HG03460 (cell line): ENCODE measurements around the gene PCDHGB1.
A peak's percentile ranks its signal among the peaks of the same experiment; 100 is the strongest.
"Not testable (repeated sequence)": the region's sequence is repeated elsewhere in the genome, so short reads cannot be mapped to it uniquely, and the experiment has no call there.

Experiments
- ATAC-seq: cut with Tn5 transposase; IDR thresholded peaks from one replicate; pipeline ENCODE4 v1.9.1; 2021; ENCODE audit not compliant: unreplicated experiment

The PCDHGB1 gene

GRCh38 chr5:141382469-141383294 is 32.8 kb downstream of the PCDHGB1 start, which contains the start of gene PCDHGA7:
Gene PCDHGA7, plus strand, starts transcription at chr5:141382742. Its CDS starts 158 bp downstream, at chr5:141382900.
- ATAC-seq, result no peak

- no peak for ATAC-seq
Measured at GRCh38 chr5:141383345-141383744, 33.4 kb downstream of the PCDHGB1 start.

- no peak for ATAC-seq
Measured at GRCh38 chr5:141384471-141385267, 34.8 kb downstream of the PCDHGB1 start.

GRCh38 chr5:141387557-141388311 is 37.8 kb downstream of the PCDHGB1 start, which contains the start of gene PCDHGB4:
Gene PCDHGB4, plus strand, starts transcription at chr5:141387698. Its CDS starts 187 bp downstream, at chr5:141387885.
- not testable (repeated sequence) for ATAC-seq

GRCh38 chr5:141388661-141389060 is 38.8 kb downstream of the PCDHGB1 start:
- no peak for ATAC-seq

- no peak for ATAC-seq
Measured at GRCh38 chr5:141389153-141390042, 39.5 kb downstream of the PCDHGB1 start.

- ATAC-seq, result no peak
Measured at GRCh38 chr5:141392429-141393198, 42.7 kb downstream of the PCDHGB1 start, which contains the start of gene PCDHGA8. Gene PCDHGA8, plus strand, starts transcription at chr5:141392633. Its CDS starts 181 bp downstream, at chr5:141392814.

- ATAC-seq, result no peak
Measured at GRCh38 chr5:141393267-141393666, 43.4 kb downstream of the PCDHGB1 start.

GRCh38 chr5:141394401-141395187 is 44.7 kb downstream of the PCDHGB1 start:
- ATAC-seq, result not testable (repeated sequence)

GRCh38 chr5:141397756-141398551 is 48.1 kb downstream of the PCDHGB1 start, which contains the start of gene PCDHGB5:
Gene PCDHGB5, plus strand, starts transcription at chr5:141397947. Its CDS starts 181 bp downstream, at chr5:141398128.
- peak; percentile 87 for ATAC-seq

- ATAC-seq, result no peak
Measured at GRCh38 chr5:141398608-141399007, 48.7 kb downstream of the PCDHGB1 start.

- ATAC-seq, result no peak
Measured at GRCh38 chr5:141399555-141400258, 49.8 kb downstream of the PCDHGB1 start.
